Kidney tubule cell (primary cell): ENCODE results near the gene MACROD1.
A peak's percentile ranks its signal among the peaks of the same experiment; 100 is the strongest.

Experiments used
- DNase-seq: peaks from one replicate; pipeline ENCODE4 v3.0.0-alpha.2; 2018; ENCODE audit warnings: low spot score

MACROD1 gene

DNA sequence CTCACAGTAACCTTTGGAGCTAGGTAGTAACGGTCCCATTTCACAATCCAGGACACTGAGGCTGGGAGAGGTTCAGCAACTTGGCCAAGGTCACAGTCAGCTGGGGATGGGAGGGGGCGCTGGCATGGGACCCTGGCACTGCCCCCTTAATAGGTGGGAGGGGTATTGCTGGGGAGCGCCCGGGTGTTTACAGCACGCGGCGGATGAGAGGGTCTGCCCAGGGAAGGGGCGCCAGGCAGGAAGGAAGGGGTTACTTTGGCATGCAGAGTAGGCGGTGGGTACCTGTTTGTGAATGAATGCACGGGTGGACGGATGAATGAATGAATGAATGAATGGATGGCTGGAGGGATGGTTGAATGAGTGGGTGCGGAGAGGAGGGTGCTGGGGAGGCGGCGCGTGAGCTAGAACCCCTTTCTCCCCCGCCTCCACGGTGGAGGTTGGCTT, 130.8 kb downstream of the MACROD1 start:
- no peak for DNase-seq

DNA sequence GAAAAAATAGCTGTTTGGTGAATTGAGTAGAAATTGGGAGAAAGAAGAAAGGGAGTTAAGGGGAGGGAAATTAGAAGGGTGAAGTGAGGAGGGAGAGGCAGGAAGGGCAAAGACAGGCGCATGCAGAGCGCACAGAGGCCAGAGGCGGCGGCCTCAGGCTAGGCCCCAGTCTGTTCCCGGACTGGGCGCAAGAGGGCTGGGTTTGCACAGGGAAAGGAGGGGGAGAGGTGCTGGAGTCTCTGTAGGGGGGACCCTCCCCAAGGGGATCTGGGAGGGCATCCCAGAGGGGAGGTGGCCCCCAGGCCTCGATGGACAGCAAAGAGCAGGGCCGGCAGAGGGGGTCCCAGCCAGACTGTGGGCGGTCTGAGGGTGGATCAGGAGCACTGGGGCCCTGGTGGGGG, 131.5 kb downstream of the MACROD1 start:
- DNase-seq = no peak

DNA sequence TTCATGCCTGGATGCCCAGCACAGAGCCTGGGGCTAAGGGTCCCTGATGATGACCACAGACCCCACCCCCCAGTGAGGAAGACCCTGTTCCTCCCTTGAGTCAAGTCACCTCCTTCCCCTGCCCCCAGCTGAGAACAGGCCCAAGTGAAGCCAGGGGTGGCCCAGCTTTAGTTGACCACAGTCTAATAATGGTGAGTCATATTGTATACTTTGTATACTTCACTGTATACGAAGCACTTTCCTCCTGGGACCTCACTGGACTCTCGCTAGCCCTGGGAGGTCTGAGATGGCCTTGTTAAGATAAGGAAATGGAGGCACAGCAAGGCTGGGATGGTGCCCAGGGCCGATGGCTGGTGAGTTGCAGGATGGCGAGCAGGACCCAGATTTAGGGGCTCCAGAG, 133.9 kb downstream of the MACROD1 start:
- no peak for DNase-seq

DNA sequence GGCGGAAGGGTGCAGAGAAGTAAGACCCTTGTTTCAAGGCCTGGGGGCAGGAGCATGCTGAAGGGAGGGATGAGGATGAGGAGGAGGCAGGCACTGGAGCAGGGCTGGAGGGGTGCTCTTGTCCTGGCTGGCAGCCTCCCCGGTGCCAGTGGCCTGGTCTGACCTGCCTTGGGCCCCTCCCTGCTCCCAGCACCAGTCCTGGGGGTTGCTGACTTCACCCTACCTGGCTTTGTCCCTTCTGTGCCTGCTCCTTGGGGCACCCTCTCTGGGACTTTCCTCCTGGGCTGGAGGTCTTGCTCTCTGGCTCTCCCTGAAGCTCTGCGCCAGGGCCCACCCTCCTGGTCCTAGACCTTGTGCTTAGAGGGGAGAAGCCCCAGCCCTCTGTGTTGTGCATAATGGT, 134.9 kb downstream of the MACROD1 start:
- DNase-seq = no peak

DNA sequence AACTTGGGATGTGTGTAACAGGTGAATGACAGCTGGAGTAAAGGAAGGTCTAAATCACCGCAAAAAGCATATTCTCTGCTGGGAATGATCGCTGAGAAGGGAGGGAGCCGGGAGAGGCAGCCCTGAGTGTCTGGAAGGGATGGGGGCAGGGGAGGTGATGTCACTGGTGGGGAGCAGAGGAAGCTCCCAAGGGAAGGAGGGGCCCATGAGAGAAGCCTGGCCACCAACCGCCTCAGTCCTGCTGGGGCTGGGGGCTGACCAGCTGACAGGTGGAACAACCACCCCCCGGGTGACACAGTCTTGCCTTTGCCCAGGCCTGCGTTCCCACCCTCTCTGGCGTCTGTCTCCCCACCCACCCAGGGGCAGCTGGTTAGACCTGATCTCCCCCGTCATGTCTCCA, 136.1 kb downstream of the MACROD1 start:
- DNase-seq = no peak

DNA sequence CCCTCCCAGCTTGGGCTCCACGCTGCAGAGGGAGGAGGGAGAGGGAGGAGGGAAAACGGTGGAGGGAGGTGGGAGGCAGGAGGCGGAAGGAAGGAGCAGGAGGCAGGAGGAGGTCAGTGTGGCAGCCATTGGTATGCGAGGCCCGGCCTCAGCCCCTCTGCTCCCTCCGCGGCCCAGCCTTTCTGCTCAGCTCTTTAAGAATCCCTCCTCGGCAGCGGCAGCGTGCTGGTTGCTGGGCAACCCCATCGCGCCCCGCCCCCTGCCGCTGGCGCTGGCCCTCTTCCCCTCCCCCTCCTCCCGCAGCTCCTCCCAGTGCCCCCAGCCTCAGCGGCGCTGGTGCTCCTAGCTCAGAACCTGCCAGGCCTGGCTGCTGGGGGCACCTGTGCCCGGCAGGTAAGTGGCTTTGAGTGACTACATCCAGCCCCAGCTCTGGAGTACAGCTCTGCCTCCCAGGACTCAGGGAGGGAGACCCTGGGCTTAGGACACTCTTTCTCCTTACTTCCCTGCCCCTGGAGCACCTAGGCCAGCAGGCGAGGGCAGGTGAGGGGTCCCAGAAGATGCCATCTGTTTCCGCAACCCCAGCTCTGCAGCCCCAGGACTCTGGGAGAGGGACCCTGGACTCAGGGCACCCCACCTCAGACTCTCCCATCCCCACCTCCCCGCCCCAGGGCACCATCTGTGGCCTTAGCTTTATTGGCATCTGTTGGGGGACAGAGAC, 137.4 kb downstream of the MACROD1 start:
- peak; percentile 9 for DNase-seq

DNA sequence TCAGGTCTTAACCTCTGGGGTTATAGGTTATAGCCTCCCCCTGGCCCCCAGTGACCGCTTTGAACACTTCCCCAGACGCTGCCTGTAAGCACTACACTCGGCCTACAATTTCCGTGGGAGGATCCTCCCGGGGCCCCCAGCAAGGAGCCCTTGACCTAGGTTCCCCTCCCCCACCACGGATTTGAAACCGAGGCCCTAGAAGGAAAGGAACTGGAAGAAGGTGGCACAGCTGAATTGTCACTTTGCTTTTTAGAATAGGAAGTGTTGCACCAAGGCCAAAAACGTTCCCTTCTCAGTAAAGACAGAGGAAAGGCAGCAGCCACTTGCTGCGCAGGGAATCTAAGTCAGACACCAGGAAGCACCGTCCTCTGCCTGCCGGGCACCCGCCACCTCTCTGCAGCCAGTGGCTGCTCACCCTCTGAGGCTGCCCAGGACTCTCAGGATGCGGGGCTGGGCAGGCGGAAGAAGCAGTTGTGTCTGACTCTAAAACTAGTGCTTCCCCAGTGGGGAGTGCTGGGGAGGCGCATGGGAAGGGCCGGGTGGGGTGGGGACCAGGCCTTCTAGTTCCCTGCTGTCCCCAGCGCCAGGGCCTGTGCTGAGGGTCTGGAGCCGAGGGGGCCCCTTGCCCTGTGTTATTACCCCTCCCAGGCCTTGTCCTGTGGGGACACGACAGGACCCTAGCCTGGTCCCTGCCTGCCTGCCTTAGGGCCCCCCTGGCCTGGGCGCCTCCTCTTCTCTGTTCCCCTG, 138.1 kb downstream of the MACROD1 start:
- DNase-seq = no peak

DNA sequence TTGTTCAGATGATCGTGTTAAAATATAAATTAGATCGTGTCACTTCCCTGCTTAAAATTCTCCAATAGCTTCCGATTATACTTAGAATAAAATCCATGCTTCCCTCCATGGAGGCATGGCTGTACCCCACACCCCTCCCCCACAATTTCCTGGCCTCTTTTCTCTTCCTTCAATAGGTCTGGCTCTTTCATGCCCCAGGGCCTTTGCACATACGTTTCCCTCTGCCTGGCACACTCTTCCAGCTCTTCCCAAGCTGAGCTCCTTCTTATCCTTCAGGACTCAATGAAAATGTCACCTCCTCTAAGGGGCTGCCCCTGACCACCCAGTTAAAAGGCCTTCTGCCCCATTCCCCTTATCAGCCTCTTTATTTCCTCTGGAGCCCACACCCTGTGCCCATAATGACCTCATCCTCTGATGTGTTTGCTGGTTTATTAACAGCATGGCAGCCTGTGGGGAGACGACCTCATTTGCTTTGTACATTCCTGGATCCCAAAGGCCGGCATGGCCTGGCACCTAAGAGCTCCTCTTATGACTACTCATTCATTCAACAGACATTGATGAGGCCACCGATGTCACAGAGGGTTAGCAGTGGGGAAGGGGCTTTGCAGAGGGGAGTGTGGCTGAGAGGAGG, 139.2 kb downstream of the MACROD1 start:
- DNase-seq = peak; percentile 48

DNA sequence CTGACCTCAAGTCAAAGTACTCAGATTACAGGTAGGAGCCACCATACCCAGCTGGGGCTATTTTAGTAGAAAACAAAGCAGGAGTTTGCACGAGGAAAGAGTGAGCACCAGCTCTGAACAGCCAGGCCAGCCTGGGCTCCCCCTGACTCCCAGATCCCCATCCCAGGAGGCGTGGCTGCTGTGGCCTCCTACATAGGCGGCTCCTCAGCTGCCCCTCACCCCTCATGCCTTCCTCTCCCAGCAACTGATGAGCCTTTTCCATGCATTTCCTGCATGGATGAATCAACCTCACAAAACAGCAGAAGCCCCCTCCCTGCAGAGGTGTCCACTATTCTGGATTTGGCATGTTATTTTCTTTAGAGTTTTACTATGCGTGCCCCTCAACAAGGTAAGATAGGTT, 140.7 kb downstream of the MACROD1 start:
- DNase-seq = no peak

DNA sequence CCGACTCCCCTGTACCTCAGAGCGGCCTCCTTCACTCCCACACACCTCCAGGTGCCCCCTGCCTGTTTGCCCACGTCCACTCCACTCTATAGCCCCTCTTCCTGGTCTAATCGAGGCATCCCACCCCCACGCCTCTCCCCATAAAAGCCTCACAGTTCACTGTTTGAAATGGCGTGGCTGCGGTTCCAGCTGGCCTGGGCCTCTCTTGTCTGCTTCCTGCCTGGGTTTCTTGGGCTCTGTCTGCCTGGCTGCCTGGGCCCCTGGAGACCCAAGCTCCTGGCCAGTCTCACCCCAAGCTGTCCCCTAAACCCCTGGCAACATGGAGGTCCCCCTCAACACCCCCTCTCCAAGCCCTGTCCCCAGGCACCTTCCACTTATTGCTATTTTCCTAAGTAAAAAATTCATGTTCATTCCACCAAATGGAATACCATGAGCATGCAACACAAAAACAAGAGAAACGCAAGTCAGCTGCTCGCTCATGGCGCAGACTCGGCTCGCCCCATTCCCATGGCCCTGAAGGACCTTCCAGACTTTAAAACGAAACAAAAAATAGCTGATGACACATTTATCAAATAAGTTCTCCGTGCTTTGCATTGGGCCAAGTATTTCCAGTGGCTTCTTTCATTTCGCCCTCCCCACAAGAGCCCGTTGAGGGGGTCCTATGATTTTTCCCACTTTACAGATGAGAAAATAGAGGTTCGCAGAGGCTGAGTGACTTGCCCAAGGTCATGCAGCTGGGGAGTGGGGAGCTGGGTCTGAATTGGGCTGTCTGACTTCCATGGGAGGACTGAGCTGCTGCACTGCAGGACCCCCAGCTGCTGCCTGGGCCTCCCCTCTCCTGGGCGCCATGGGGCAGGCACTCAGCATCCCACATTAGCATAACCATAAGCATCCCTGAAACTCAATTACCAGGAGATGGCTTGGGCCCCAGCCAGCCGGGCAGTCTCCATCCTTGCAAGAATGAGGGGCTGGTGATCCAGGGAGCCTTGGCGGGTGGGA, 141.9 kb downstream of the MACROD1 start:
- DNase-seq = no peak

DNA sequence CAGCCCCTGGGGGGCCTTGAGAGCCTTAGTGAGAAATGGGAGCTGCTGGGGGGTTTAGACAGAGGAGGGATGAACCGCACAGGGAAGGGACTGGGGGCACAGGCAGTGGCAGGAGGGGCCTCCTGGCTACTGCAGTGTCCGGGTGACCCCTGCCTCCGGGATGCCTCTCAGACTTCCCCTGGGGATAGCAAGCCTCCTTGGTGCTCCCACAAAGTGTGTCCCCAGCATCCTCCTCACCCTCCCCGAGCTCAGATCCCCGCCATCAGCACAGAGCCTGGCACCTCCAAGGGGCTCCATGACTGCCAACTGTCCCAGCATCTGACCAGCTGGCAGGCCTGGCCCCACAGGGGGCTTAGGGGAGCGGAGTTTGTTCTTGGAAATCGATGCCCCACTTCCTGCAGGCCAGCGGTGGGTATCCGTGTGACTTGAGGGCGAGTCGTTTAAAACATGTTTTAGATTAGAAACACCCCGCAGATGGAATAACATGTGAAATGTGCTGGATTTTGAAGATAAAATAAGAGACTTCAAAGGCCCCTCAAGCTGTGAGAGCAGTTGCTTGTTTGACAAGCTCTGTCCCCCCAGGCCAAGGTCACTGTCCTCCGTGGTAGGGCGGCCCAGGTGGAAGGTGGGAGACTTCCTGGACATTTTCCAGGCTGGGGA, 143.7 kb downstream of the MACROD1 start:
- no peak for DNase-seq

DNA sequence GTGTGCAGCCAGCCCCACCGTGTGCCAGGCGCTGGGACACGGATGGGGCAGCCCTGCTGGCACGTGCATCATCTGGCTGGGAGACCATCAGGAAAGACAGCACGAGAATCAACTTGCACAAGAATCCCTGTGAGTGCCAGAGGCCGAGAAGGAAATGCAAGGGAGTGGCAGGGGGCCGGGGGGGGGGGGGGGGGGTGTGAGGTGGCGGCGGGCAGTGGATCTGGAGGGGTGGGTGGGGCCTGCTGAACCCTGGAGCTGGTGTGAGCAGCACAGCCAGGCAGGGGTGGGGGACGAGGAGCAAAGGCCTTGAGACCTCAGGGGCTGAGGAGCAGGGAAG, 144.2 kb downstream of the MACROD1 start:
- no peak for DNase-seq

DNA sequence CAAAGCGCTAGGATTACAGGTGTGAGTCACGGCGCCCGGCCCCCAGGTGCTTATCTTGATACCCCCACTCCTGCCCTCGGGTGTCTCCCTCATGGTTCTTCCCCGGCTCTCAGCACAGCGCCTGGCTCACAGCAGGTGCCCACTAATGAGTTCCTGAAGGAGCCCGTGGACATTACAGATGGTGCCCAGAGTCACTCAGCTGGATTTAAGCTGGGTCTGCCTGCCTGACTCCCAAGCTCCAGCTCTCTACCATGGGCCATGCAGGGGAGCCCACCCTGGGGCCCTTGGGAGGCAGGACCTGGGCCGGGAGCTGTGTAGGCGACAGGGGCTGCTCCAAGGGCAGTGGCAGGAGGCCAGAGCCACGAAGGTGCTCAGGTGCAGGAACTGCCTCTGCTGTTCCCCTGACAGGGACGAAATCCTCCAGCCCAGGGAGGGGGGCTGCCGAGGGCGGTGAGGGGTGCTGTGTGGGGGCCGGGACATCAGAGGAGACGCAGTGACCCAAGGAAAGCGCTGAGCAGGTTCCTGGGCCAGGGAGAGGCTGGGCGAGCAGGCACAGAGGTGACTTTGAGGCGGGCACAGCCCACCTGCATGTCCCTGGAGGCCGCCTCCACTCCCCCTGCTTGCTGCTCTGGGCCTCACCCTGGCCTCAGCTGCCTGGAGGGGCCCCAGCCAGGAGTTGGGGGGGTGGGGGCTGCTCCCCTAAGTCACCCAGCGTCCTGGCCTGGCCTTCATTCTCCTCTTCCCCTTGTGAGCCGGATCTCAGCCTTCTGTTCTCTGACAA, 144.7 kb downstream of the MACROD1 start:
- DNase-seq = no peak

DNA sequence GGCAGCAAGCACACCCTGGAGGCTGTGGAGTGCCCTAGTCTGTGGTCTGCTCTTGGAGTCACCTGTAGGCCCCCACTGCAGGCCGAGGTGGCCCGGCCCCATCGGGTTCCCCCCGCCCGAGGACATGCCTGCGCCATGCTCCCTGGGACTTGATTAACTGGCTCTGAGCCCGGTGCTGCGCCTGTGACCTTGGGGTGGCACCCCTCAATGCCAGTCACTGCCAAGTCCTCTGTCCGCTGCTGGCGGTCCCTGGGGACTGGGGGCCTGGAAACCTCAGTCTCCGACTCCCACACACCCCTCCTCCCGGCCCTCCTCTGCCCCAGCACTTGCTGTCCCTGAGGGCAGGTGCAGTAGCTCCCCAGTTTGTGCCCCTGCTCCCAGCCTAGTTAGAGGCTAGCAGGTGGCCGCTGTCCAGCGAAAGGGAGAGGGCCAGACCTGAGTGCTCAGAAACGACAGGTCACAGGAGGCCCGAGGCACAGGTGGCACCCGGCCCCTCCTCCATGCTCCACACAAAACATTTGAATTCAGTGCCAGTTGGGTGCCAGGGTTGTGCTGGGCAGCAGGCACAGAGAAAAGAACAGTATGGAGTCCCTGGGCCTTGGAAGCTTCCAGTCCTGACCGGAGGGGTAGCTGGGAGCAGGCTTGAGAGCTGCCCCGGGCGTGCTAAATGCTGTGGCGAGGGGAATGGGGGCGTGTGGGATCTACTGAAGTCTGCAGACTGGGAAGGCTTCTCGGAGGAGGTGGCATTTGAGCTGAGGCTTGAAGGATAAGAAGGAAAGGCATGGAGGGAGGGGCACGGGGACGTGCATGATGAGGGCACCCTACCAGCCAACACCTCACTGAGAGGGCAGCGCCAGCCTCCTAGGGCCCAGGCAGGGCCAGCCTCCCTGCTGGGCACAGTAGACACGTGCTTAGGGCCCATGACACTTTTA, 146.5 kb downstream of the MACROD1 start:
- no peak for DNase-seq

DNA sequence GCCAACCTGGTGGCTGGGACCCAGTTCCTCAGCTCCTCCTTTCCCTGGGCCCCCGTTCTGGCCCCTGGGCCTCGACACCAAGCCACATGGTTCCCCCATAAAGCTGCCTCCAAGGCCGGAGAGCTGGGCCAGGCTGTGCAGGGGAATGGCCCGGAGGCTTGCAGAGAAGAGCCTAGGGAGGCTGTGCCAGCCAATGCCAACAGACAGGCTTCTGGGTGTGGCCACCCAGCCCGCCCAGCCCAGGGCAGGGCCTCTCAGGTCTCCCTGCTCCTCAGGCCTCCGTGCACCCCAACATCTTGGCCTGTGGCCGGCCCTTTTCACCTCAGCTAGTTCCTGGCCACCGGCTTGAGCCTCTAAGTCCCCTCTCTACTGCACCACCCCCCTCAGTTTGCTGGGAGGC, 147.6 kb downstream of the MACROD1 start:
- no peak for DNase-seq

DNA sequence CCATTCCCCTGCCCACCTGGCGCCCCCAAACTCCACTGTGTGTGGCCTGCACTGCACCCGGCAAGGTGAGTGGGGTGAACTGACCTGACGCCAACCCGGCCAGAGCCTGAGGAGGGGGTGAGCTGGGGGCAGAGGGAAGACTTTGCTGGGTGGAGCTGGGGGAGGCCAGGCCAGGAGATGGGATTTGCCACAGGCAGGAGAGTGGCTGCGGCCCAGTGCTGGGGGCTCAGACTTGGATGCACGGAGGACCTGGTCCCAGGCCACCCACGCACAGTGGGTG, 148.0 kb downstream of the MACROD1 start:
- no peak for DNase-seq

DNA sequence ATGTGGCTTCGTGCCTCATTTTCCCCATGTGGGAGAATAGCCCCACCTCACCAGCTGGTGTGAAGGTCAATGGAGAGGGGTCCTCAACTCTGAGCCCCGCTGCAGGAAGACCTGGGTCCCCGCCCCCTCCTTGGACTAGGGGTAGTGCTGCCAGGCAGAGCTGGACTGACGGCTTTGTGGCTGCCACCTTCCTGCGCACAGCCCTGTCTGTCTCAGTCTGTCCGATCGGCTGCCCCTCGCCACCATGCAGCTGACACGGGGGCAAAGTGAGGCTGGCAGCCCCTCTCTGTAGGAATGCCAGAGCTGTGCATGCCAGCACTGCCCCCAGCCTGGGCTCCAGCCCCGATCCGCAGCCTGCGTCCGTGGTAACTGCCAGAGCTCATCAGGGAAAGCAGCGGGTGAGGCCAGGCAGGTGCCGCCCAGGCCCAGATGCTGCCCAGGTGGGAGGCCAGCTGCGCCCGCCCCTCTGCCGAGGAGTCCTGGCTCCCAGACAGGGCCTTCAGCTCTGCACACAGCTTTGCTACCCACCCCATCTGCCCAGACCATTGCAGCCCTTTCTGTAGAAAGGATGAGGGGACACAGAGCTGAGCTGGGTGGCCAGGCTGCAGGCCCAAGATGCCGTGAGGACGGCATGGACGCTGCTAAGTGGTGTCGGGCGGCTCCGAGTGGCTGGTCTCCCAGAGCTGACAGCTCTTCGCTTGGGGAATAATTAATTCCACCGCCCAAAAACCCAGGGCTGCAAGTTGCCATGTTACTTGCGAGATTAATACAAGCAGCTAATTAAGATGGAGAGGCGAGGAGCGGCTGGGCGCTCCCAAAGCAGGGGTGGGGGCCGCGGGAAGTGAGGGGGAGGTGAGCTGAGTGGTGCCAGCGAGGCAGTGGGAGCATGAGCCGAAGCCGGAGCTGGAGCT, 149.7 kb downstream of the MACROD1 start:
- no peak for DNase-seq

DNA sequence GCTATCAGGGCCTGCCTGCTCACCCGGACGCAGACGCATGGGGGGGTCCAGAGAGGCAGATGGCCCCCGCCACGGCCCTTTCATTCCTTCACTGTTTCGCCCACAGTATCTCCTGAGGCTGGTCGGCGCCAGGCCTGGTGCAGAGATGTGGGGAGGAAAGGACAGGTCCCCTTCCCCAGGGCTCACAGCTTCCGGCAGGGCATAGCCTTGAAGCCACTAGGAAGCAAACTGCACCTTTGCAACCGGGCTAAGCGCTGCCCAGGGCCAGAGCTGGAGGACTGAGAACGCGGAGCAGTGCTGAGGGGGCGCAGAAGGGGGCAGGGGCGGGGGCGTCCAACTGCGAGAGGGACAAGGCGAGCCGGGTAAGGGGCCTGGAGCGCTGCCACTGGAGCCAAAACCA, 150.4 kb downstream of the MACROD1 start:
- no peak for DNase-seq

DNA sequence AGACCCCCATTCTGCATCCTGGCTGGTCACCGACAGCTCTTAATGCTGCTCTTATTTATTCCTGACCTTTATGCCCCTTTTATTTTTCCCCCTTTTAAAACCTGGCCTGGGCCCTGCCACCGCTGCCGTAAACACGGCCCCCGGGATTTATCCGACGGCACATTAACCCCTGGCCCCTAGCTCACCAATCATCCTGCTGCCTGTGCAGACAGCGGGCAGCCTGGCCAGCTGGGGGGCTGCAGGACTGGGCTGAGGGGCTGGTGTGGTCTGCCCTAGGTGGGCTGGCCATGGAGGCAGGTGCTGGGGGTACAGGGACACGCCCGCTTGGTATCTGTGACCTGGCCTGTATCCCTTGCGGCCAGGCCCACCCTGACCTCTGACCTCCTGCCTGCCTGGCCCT, 151.6 kb downstream of the MACROD1 start:
- no peak for DNase-seq
